AG09309 (cell line): ENCODE measurements around the gene VLDLR.

Experiments used
- DNase-seq: peaks from one replicate; pipeline ENCODE4 v3.0.0-alpha.2; 2010; ENCODE audit warnings: low read depth
- H3K4me3 ChIP-seq: 2 replicates; pipeline ENCODE4 v1.5.1; 2011; ENCODE audit warnings: mild to moderate bottlenecking, low read depth, low read length, moderate library complexity; ENCODE audit not compliant: control insufficient read depth
- TF ChIP-seq, protein P1 (sequence below): IDR thresholded peaks from 2 replicates; pipeline ENCODE4 v1.5.1; 2011; ENCODE audit warnings: mild to moderate bottlenecking, low read depth, low read length, inconsistent platforms; ENCODE audit not compliant: insufficient read depth, control insufficient read depth; ENCODE audit errors: missing control alignments

The VLDLR gene

DNA sequence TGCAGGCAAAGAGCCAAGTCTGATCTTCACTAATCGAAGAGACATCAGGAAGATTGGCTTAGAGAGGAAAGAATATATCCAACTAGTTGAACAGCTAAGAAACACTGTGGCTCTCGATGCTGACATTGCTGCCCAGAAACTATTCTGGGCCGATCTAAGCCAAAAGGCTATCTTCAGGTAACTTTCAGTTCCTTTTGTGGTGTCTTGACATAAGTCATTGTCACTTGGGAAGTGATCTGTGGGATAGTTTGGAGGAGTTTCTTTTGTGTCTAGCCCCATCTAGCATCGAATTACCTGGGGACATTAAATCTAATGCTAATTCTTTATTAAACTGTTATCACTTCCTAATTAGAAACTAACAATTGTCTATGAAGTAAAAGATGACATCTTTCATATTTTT lies 24.0 kb downstream of the VLDLR start:
- TF ChIP-seq, protein P1, sequence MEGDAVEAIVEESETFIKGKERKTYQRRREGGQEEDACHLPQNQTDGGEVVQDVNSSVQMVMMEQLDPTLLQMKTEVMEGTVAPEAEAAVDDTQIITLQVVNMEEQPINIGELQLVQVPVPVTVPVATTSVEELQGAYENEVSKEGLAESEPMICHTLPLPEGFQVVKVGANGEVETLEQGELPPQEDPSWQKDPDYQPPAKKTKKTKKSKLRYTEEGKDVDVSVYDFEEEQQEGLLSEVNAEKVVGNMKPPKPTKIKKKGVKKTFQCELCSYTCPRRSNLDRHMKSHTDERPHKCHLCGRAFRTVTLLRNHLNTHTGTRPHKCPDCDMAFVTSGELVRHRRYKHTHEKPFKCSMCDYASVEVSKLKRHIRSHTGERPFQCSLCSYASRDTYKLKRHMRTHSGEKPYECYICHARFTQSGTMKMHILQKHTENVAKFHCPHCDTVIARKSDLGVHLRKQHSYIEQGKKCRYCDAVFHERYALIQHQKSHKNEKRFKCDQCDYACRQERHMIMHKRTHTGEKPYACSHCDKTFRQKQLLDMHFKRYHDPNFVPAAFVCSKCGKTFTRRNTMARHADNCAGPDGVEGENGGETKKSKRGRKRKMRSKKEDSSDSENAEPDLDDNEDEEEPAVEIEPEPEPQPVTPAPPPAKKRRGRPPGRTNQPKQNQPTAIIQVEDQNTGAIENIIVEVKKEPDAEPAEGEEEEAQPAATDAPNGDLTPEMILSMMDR, result no peak
- DNase-seq, result no peak
- no peak overlapping the region for H3K4me3 ChIP-seq

DNA sequence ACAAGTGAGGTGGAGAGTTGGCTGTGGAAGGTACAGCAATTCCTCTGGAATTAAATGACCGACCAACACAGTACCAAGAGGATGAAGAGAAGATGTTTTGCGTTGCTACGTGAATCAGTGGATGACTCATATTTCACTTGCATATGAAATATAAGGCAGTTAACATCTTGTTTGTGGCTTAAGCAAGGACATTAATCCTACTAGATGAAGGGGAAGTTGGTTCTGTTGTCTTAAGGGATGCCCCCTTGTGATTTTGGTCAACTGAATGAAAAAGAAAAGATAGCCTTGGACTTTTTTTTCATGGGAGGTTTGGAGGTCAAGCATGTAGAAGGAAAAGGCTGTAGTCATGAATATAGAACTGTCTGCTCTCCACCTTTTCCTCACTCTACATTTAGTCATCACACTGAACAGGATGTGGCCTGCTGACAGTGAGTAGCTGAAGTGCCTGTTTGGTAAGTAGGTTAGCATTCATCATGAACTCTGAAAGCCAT lies 33.9 kb downstream of the VLDLR start:
- no peak overlapping the region for H3K4me3 ChIP-seq
- TF ChIP-seq, protein P1, result no peak
- peak; percentile 72 for DNase-seq

DNA sequence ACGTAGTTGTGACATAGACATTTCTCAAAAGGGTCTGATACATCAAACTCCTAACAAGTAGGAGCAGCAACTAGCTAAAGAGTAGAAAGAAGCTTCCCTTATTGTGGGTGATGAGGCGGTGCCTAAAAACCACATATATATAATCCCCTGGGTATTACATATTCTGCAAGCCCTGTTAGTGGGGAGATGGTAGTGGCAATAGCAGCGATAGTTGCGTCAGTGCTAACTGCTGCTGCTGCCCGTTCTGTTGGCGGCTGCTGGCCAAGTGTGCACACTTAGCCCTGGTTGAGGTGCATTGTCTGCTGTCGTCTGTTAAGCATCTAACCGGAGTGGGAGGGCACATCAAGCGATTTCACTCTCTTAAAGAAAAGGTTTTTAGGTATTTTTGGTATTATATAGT lies 35.8 kb downstream of the VLDLR start:
- TF ChIP-seq, protein P1, result no peak
- DNase-seq, result no peak
- H3K4me3 ChIP-seq, result no peak overlapping the region

DNA sequence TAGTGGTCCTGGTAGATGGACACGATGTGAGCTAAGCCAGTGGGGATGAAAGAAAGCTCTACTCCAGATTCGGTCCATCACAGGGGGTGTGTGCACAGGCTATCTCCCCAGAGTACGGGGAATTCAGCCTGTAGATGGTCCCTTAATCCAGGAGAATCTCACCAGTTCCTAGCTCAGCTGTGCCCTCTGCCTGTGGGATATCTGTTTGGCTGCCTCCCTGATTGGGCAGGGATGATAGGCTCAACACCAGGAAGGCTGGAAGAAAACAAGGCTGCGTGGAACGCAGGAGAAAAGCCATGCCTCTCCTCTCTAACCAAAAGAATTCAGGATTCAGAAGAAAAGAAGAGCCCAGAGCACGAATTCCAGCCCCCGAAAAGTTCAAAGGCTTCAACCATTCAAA lies 40.9 kb downstream of the VLDLR start:
- no peak overlapping the region for H3K4me3 ChIP-seq
- no peak for DNase-seq
- TF ChIP-seq, protein P1, result no peak

DNA sequence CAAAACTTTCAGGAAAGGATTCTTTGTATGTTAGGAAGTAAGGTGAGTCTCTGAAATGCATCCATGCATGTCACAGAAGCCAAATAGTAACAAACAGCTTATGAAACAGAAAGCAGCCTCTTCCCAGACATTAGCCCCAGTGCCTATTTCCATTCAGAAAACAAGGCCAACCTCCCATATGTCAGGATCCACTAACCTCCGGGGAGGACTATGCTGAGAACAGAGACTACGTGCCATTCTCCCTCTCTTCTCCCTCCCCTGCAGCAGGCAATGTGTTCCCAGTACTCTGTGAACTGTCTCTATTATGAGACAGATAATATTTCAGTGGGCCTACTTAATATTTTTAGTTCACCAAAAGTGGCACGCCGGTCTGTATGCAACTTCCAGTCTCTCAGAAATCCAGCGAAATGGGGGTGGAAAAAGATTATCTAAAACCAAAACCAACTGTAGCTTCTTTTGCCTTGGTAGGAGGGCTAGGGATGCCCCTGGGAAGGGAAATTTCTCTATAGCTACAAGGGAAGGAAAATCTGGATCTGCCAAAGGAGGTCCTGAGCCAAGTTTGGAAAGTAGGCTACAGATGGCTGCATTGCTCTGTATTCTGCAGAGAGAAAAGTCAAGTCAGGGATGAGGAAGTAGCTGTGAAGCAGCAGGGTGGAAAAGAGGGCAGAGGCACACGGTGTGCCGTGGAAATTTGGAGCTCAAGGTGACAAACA lies 42.0 kb downstream of the VLDLR start:
- TF ChIP-seq, protein P1, result no peak
- no peak overlapping the region for H3K4me3 ChIP-seq
- no peak for DNase-seq

DNA sequence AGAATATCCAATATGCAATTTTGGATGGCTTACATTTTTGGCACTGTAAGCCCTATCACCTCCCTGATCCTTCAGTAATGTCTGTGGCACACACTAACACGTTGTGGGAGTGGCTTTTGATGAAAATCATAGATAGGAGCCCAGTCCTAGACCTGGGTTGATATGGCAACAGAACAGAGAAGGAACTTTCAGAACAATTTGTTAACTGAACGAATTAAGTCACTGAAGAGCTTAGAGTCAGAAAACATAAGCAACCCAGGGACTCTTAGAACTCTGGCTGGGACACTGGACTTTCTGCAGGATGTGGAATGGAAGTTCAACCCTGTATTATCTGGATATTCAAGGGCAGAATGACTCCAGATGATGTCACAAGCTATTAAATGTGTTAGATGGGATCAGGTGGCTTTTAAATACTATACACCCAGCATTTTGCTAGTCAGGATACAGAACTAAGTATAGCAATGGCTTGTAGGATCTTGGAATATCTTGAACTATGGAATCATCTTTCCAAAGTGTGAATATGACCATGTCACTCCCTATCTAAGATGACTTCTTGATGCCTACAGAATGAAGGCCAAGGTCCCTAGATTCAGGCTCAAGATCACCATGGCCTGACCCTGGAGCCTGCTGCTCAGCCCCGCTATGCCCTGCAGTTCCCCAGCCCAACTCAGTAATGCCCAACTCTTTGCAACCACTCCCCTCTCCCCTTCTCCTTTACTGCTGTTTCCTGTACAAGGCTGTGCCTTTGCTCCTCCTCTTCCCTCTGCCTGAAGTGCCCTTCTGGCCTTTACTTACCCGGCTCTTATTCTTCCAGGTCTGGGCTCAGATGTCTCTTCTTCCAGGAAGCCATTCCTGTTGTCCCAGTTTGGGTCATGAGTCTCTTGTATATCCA lies 42.8 kb downstream of the VLDLR start:
- no peak overlapping the region for H3K4me3 ChIP-seq
- no peak for DNase-seq
- TF ChIP-seq, protein P1, result no peak
